ENCODE results near the gene CDK2AP2. TPM values are rescaled to one million over a fixed set of nuclear protein-coding genes. Genes with fewer than 3 reads are reported as not detected.

Gene CDK2AP2
- total and polyA plus RNA-seq, 9 donors: 7.9 to 25.4 (median 19.5) TPM

DNA sequence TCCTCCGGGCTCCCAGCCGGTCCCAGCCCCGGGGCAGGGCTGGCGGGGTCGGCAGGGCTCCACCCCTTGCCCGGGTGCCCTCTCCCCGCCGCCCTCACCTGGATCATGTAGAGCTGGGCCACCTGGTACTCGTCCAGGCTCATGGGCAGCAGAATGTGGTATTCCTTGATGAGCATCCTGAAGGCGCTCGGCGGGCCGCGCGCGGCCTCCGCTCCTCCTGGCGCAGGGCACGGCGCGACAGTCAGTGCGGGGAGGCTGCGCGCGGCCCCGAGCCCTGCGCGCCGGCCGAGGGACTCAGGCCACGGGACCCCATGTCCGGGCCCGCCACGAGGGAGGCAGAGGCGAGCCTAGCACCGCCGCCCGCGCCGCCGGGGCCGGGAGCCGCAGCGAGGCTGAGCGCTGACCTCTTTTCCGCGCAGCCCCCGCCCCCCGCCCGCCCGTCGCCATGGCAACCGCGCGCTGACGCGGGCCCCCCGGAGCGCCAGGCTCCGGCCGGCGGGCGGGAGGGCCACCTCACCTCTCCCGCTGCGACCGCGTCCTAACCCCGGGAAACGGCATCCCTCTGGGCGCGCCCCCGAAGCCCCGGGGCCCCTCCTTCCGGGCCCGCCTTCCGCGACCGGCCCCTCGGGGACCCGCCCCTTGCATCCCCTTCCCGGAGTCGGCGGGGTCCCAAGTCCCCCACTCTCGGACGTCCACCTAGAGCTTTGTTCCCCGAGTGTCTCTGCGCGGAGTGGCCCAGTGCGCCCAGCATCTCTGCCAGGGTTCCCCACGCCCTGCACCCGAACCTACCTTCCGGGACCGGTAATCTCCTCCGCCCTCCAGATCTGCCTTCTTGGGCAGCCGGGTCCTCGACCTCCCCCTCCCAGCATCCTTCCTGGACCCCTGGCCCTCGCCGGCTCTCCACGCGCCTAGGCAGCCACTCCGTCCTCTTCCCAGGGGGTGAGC is 3.7 kb downstream of the CDK2AP2 start:
- H3K36me3 ChIP-seq (ENCODE audit: control insufficient read depth, insufficient read depth, low read length): peaks cover 11% of the 10 kb centered on the region
- WGBS (ENCODE audit: insufficient coverage): under 1% methylated on average over 100 of the region's 101 CpGs
- peaks cover 47% of the 10 kb centered on the region for H3K4me1 ChIP-seq (ENCODE audit: control insufficient read depth, insufficient read depth, low read length)
- peaks cover 24% of the 10 kb centered on the region for H3K27me3 ChIP-seq (ENCODE audit: control insufficient read depth, insufficient read depth, low read length)
- peak overlapping the region; percentile 62 for H3K27ac ChIP-seq (ENCODE audit: low read length)
- DNase-seq: peak; percentile 48
- no peaks in the 10 kb centered on the region for H3K9me3 ChIP-seq (replicated peaks; ENCODE audit: control insufficient read depth, low read depth, low read length)
- peak overlapping the region; percentile 61 for H3K4me3 ChIP-seq (ENCODE audit: low read length)

- H3K4me1 ChIP-seq (ENCODE audit: control insufficient read depth, insufficient read depth, low read length): peaks cover 40% of the 10 kb centered on the region
- H3K36me3 ChIP-seq (ENCODE audit: control insufficient read depth, insufficient read depth, low read length): peaks cover 11% of the 10 kb centered on the region
- H3K4me3 ChIP-seq (ENCODE audit: low read length): peak overlapping the region; percentile 28
- no peaks in the 10 kb centered on the region for H3K9me3 ChIP-seq (replicated peaks; ENCODE audit: control insufficient read depth, low read depth, low read length)
- WGBS (ENCODE audit: insufficient coverage): 63% methylated on average over 13 of the region's 19 CpGs
- no peak for DNase-seq
- no peak overlapping the region for H3K27ac ChIP-seq (ENCODE audit: low read length)
- H3K27me3 ChIP-seq (ENCODE audit: control insufficient read depth, insufficient read depth, low read length): peaks cover 24% of the 10 kb centered on the region
Measured at GRCh38 chr11:67503119-67504004, 4.6 kb downstream of the CDK2AP2 start.

GRCh38 chr11:67502328-67502979 is 5.5 kb downstream of the CDK2AP2 start:
- Histone ChIP-seq H3K9me3 (replicated peaks; ENCODE audit: control insufficient read depth, low read depth, low read length) (no peaks in the 10 kb centered on the region), H3K27me3 (ENCODE audit: control insufficient read depth, insufficient read depth, low read length) (peaks cover 24% of the 10 kb centered on the region), H3K27ac (ENCODE audit: low read length) (no peak overlapping the region), H3K36me3 (ENCODE audit: control insufficient read depth, insufficient read depth, low read length) (peaks cover 15% of the 10 kb centered on the region), H3K4me3 (ENCODE audit: low read length) (no peak overlapping the region), H3K4me1 (ENCODE audit: control insufficient read depth, insufficient read depth, low read length) (peaks cover 35% of the 10 kb centered on the region)
- WGBS (ENCODE audit: insufficient coverage): 97% methylated on average over 15 of the region's 18 CpGs
- DNase-seq: no peak

GRCh38 chr11:67501854-67502253 is 6.1 kb downstream of the CDK2AP2 start:
- Histone ChIP-seq H3K4me1 (ENCODE audit: control insufficient read depth, insufficient read depth, low read length) (peaks cover 31% of the 10 kb centered on the region), H3K27me3 (ENCODE audit: control insufficient read depth, insufficient read depth, low read length) (peaks cover 24% of the 10 kb centered on the region), H3K4me3 (ENCODE audit: low read length) (no peak overlapping the region), H3K27ac (ENCODE audit: low read length) (no peak overlapping the region), H3K36me3 (ENCODE audit: control insufficient read depth, insufficient read depth, low read length) (peaks cover 18% of the 10 kb centered on the region), H3K9me3 (replicated peaks; ENCODE audit: control insufficient read depth, low read depth, low read length) (no peaks in the 10 kb centered on the region)
- no peak for DNase-seq
- WGBS (ENCODE audit: insufficient coverage): 95% methylated on average over 18 of the region's 18 CpGs

DNA sequence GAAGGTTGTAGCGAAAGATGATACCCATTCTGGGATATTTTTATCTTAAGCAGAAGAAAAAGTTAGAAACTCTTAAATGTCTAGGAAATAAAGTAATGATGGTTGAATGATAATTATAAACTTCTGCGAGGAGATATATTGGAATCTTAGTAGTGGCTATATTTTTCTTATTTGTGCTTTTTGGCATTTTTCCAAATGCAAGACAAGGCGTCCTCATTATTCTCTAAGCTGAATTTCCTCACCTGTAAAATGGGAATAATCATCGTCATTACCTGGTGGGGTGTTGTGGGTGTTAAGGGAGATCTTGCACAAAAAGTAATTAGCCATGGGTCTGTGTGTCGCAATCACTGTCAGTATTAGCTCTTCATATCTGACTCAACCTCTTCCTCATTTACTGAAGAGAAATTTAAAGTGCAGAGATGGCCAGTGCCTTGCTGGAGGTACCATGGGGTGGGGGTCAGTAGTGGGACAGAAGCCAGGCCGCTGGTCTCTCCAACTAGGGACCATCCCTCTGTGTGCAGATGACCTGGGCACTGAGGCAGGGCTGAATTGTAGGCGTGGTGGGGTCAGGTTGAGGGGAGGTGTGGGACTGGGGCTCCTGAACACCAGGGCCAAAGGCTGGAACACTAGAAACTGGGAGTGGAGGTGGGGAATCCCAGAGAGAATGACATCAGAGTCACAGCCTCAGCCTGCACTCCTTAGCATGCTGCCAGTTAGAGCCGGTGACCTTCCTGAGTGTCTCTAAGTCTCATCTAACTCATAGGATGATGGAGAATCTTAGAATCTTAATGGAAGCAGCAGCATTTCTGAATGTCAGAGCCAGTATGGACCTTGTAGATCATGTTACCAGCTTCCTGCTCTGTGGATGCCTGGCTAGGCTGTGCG is 6.9 kb downstream of the CDK2AP2 start:
- Histone ChIP-seq H3K4me3 (ENCODE audit: low read length) (no peak overlapping the region), H3K27me3 (ENCODE audit: control insufficient read depth, insufficient read depth, low read length) (peaks cover 24% of the 10 kb centered on the region), H3K27ac (ENCODE audit: low read length) (no peak overlapping the region), H3K4me1 (ENCODE audit: control insufficient read depth, insufficient read depth, low read length) (peaks cover 23% of the 10 kb centered on the region), H3K36me3 (ENCODE audit: control insufficient read depth, insufficient read depth, low read length) (peaks cover 16% of the 10 kb centered on the region), H3K9me3 (replicated peaks; ENCODE audit: control insufficient read depth, low read depth, low read length) (no peaks in the 10 kb centered on the region)
- 91% methylated on average over 4 of the region's 9 CpGs for WGBS (ENCODE audit: insufficient coverage)
- no peak for DNase-seq

- 100% methylated on average over 1 of the region's 1 CpG for WGBS (ENCODE audit: insufficient coverage)
- no peak overlapping the region for H3K4me3 ChIP-seq (ENCODE audit: low read length)
- H3K36me3 ChIP-seq (ENCODE audit: control insufficient read depth, insufficient read depth, low read length): peaks cover 18% of the 10 kb centered on the region
- no peaks in the 10 kb centered on the region for H3K9me3 ChIP-seq (replicated peaks; ENCODE audit: control insufficient read depth, low read depth, low read length)
- peaks cover 17% of the 10 kb centered on the region for H3K4me1 ChIP-seq (ENCODE audit: control insufficient read depth, insufficient read depth, low read length)
- H3K27ac ChIP-seq (ENCODE audit: low read length): no peak overlapping the region
- no peak for DNase-seq
- peaks cover 24% of the 10 kb centered on the region for H3K27me3 ChIP-seq (ENCODE audit: control insufficient read depth, insufficient read depth, low read length)
Measured at GRCh38 chr11:67500484-67500821, 7.5 kb downstream of the CDK2AP2 start.

DNA sequence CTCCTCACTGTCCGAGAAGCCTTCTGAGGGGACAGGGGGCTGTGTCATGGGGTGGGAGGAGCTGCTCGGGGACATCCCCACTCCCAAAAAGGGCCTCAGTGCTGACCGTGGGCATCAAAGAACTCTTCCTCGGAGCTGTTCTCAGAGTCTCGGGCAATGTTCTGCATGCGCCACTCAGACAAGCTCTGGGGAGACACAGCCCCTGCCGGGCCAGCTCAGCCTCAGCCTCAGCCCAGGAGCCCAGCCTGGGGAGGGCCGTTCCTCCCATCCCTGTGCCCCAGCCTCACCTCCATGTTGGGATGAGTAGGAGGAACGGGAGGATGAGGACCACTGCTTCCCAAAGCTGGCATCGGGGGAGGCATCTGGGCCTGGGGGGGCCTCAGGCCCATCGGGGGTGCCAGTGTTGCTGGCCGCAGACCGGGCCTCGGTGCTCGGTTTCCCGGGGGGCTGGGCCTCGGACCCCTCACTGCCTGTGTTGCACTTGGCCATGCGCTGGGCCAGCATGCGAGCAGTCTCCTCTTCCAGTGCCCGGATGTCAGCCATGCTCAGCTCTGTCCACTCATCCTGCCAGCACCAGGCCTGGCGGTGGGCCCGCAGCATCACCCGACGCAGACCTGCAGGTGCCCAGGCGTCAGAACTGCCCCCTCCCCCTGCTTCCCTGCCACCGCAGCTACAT is 8.0 kb downstream of the CDK2AP2 start:
- peaks cover 15% of the 10 kb centered on the region for H3K4me1 ChIP-seq (ENCODE audit: control insufficient read depth, insufficient read depth, low read length)
- no peaks in the 10 kb centered on the region for H3K9me3 ChIP-seq (replicated peaks; ENCODE audit: control insufficient read depth, low read depth, low read length)
- H3K27ac ChIP-seq (ENCODE audit: low read length): no peak overlapping the region
- peaks cover 23% of the 10 kb centered on the region for H3K36me3 ChIP-seq (ENCODE audit: control insufficient read depth, insufficient read depth, low read length)
- no peak overlapping the region for H3K4me3 ChIP-seq (ENCODE audit: low read length)
- no peak for DNase-seq
- H3K27me3 ChIP-seq (ENCODE audit: control insufficient read depth, insufficient read depth, low read length): peaks cover 24% of the 10 kb centered on the region
- 96% methylated on average over 18 of the region's 26 CpGs for WGBS (ENCODE audit: insufficient coverage)

DNA sequence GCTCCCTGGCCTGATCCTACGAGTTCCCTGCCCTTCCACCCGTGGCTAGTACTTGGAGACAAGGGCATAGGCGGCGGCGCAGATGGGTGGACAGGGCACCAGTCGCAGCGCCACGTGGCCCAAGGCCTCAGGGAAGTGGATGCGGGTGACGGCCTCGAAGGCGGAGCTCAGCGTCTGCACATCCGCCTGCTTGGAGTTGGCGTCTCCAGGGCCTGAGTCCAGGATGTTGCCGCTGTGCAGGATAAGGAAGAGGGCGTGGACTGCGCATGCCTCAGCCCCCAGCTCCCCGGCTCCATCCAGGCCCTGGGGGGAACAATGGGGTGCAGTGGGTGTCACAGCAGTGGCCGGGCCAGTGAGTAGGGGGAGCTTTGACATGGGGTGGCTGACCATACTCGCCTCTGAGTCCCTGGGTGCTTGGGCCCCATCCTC is 9.4 kb downstream of the CDK2AP2 start:
- H3K36me3 ChIP-seq (ENCODE audit: control insufficient read depth, insufficient read depth, low read length): peaks cover 30% of the 10 kb centered on the region
- H3K9me3 ChIP-seq (replicated peaks; ENCODE audit: control insufficient read depth, low read depth, low read length): no peaks in the 10 kb centered on the region
- H3K4me3 ChIP-seq (ENCODE audit: low read length): no peak overlapping the region
- H3K4me1 ChIP-seq (ENCODE audit: control insufficient read depth, insufficient read depth, low read length): peaks cover 4% of the 10 kb centered on the region
- H3K27ac ChIP-seq (ENCODE audit: low read length): no peak overlapping the region
- peaks cover 12% of the 10 kb centered on the region for H3K27me3 ChIP-seq (ENCODE audit: control insufficient read depth, insufficient read depth, low read length)
- 90% methylated on average over 20 of the region's 21 CpGs for WGBS (ENCODE audit: insufficient coverage)
- DNase-seq: no peak
